Measurements from ENCODE around the gene NOX3.
A peak's percentile ranks its signal among the peaks of the same experiment; 100 is the strongest.

Gene NOX3

DNA sequence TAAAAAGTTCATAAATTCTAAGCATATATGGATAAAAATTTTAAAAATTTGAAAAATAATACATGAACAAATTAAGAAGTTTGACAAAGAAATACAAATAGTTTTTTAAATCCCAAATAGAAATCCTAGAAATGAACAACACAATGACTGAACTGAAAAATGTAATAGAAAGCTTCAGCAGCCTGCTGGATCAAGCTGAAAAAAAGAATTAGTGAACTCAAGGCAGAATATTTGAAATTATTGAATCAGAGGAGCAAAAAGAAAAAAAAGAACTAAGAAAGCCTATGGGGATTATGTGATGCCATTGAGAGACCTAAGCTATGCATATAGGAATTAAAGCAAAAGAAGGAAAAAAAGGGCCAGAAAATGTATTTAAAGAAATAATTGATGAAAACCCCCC is 101.5 kb downstream of the NOX3 start:
- TF ChIP-seq, protein P1, sequence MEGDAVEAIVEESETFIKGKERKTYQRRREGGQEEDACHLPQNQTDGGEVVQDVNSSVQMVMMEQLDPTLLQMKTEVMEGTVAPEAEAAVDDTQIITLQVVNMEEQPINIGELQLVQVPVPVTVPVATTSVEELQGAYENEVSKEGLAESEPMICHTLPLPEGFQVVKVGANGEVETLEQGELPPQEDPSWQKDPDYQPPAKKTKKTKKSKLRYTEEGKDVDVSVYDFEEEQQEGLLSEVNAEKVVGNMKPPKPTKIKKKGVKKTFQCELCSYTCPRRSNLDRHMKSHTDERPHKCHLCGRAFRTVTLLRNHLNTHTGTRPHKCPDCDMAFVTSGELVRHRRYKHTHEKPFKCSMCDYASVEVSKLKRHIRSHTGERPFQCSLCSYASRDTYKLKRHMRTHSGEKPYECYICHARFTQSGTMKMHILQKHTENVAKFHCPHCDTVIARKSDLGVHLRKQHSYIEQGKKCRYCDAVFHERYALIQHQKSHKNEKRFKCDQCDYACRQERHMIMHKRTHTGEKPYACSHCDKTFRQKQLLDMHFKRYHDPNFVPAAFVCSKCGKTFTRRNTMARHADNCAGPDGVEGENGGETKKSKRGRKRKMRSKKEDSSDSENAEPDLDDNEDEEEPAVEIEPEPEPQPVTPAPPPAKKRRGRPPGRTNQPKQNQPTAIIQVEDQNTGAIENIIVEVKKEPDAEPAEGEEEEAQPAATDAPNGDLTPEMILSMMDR (IDR thresholded peaks at IDR 0.05; ENCODE audit: borderline replicate concordance, control extremely low read depth, extremely low read depth, insufficient read depth, missing control alignments): no peak

DNA sequence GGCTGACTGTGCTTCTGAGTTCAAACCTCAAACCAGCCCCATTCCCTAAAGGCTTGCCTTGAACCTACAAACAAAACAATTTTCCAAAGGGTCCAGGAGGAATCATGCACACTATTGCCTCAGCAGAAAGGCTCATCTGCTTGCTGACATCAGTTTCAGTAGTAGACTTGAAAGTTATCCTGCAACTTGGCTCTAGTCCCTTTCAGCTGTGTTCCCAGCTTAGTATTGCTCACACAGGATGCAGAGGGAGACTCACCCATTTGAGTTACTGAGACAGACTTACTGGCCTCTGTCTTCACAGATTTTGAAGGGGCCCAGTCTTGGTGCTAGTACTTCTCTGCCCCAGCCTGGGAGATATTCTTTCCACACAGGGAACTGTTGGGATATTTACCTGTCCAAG is 102.8 kb downstream of the NOX3 start:
- TF ChIP-seq, protein P1 (IDR thresholded peaks at IDR 0.05; ENCODE audit: borderline replicate concordance, control extremely low read depth, extremely low read depth, insufficient read depth, missing control alignments): no peak
- no peak for DNase-seq (ENCODE audit: low spot score)
- in situ Hi-C loops (cut with MboI; ENCODE audit: low sequenced_read_pairs, unreplicated experiment): no loop called here

More for the DNA sequence above, 101.5 kb downstream of the NOX3 start:
- DNase-seq (ENCODE audit: low spot score): no peak
- in situ Hi-C loops (cut with MboI; ENCODE audit: low sequenced_read_pairs, unreplicated experiment): no loop called here

DNA sequence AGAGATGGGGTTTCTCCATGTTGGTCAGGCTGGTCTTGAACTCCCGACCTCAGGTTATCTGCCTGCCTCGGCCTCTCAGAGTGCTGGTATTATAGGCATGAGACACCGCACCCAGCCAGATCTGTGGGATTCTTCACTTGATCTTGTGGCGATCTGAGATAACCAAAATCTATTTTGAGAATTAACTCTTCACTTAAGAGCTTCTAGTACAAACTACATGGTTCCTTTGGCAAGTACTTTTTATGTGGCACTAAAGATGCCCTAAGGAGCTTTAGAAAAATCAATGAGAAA is 103.6 kb downstream of the NOX3 start:
- in situ Hi-C loops (cut with MboI; ENCODE audit: low sequenced_read_pairs, unreplicated experiment): no loop called here
- TF ChIP-seq, protein P1 (IDR thresholded peaks at IDR 0.05; ENCODE audit: borderline replicate concordance, control extremely low read depth, extremely low read depth, insufficient read depth, missing control alignments): no peak

DNA sequence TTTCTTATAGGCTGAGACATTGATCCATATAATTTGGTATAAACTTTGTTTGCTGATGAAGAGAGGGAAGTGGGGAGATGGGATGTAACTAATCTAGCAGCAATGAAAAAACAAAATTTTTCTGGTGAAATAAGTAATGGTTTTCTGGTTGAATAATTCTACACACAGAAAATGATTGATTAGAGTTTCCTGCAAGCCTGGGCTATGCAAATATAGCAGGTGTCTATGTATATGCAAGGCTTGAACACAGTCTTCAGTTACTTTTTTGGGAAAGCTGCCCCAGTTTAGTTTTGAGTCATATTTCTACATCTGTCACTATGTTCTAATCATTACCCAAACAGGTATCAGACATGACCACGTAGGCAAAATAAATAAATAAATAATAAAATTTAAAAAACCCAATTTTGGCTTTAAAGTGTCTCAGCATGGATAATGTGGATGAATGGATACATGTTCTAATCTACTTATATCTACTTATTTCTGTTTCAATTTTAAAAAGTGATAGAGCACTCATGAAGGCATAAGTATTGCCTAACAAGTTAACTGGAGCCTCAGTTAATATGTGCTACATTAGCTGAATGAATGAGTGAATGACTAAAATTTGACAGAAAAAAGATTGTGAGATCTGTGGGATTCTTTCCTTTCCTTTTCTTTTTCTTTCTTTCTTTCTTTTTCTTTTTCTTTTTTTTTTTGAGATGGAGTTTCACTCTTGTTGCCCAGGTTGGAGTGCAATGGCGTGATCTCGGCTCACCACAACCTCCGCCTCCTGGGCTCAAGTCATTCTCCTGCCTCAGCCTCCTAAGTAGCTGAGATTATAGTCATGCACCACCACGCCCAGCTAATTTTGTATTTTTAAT is 104.1 kb downstream of the NOX3 start:
- TF ChIP-seq, protein P1 (IDR thresholded peaks at IDR 0.05; ENCODE audit: borderline replicate concordance, control extremely low read depth, extremely low read depth, insufficient read depth, missing control alignments): no peak
- DNase-seq (ENCODE audit: low spot score): peak; percentile 70
- in situ Hi-C loops (cut with MboI; ENCODE audit: low sequenced_read_pairs, unreplicated experiment): no loop called here

More for the DNA sequence above, 103.6 kb downstream of the NOX3 start:
- no peak for DNase-seq (ENCODE audit: low spot score)

DNA sequence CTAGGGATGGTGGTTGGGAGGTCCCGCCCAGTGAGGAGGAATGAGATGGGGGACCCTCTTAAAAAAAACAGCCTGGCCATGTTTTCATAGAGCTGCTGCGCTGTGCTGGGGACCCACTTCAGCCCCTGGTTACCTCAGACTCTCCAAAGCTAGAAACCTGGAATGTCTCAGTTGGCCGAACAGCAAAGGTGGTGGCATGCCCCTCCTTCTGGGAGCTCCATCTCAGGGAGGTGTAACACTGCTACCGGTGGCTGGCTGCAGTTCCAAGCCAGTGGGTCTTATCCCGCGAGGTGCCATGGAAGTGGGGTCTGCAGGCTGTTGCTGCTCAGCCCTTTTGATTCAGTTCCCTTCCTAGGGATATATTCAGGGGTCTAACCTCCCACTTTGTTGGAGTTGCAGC is 105.7 kb downstream of the NOX3 start:
- in situ Hi-C loops (cut with MboI; ENCODE audit: low sequenced_read_pairs, unreplicated experiment): no loop called here
- DNase-seq (ENCODE audit: low spot score): no peak

DNA sequence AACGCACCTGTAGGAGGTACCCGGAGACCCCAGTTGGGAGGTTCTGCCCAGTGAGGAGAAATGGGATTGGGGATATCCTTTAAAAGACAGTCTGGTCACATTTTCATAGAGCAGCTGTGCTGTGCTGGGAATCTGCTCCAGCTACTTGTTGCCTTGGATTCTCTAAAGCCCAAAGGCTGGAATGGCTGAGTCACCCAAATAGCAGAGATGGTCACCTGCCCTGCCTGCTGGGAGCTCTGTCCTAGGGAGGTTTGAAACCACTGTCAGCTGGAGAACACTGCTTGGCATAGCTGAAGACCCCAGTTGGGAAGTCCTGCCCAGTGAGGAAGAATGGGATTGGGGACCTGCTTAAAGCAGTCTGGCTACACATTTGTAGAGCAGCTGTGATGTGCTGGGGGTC is 106.5 kb downstream of the NOX3 start:
- in situ Hi-C loops (cut with MboI; ENCODE audit: low sequenced_read_pairs, unreplicated experiment): no loop called here
- TF ChIP-seq, protein P1 (IDR thresholded peaks at IDR 0.05; ENCODE audit: borderline replicate concordance, control extremely low read depth, extremely low read depth, insufficient read depth, missing control alignments): no peak
- no peak for DNase-seq (ENCODE audit: low spot score)

More for the DNA sequence above, 105.7 kb downstream of the NOX3 start:
- TF ChIP-seq, protein P1 (IDR thresholded peaks at IDR 0.05; ENCODE audit: borderline replicate concordance, control extremely low read depth, extremely low read depth, insufficient read depth, missing control alignments): no peak
